DND-41 (cell line): ENCODE measurements around the gene ACSS1.
A peak's percentile ranks its signal among the peaks of the same experiment; 100 is the strongest.

Source experiments
- ATAC-seq: fragments of 200-7000 bp; cut with Tn5 transposase; 3 replicates; pipeline ENCODE4 v1.9.1; 2021; ENCODE audit warnings: low read depth; ENCODE audit not compliant: insufficient read depth
- DNase-seq: peaks from one replicate; pipeline ENCODE4 v3.0.0-alpha.2; 2020
- H2AFZ ChIP-seq: 2 replicates; pipeline ENCODE4 v1.6.0; 2012; ENCODE audit warnings: low read depth, low read length
- H3K27ac ChIP-seq: 2 replicates; pipeline ENCODE4 v1.5.1; 2012; ENCODE audit warnings: low read length, inconsistent platforms
- H3K27me3 ChIP-seq: fragments of 200-600 bp; sonication (generic); 2 replicates; pipeline ENCODE4 v1.6.0; 2012; ENCODE audit warnings: low read length, mild to moderate bottlenecking, inconsistent platforms; ENCODE audit not compliant: insufficient read depth, poor library complexity
- H3K36me3 ChIP-seq: 2 replicates; pipeline ENCODE4 v1.5.1; 2012; ENCODE audit warnings: low read length, inconsistent platforms; ENCODE audit not compliant: insufficient read depth
- H3K4me1 ChIP-seq: 2 replicates; pipeline ENCODE4 v1.5.1; 2012; ENCODE audit warnings: mild to moderate bottlenecking, low read length; ENCODE audit not compliant: insufficient read depth
- H3K4me2 ChIP-seq: 2 replicates; pipeline ENCODE4 v1.6.0; 2012; ENCODE audit warnings: mild to moderate bottlenecking, moderate library complexity, low read length, inconsistent platforms; ENCODE audit not compliant: insufficient read depth
- H3K4me3 ChIP-seq, 2 experiments: fragments of 200-600 bp in 1 of 2; shearing (Covaris generic) in 1 of 2; 2 replicates each; pipeline ENCODE4 v1.5.1; 2012 to 2016; ENCODE audit warnings: inconsistent platforms in 2 of 2, low read length in 2 of 2, mild to moderate bottlenecking in 2 of 2, low read depth in 1 of 2, moderate library complexity in 1 of 2
- H3K79me2 ChIP-seq: 2 replicates; pipeline ENCODE4 v1.6.0; 2012; ENCODE audit warnings: low read length, inconsistent platforms; ENCODE audit not compliant: insufficient read depth
- H3K9ac ChIP-seq: 2 replicates; pipeline ENCODE4 v1.6.0; 2012; ENCODE audit warnings: low read depth, mild to moderate bottlenecking, inconsistent platforms, low read length, moderate library complexity
- H3K9me3 ChIP-seq: 2 replicates; pipeline ENCODE4 v1.5.1; 2012; ENCODE audit warnings: low read length, moderate library complexity, mild to moderate bottlenecking, inconsistent platforms; ENCODE audit not compliant: insufficient read depth, severe bottlenecking
- H4K20me1 ChIP-seq: 2 replicates; pipeline ENCODE4 v1.6.0; 2012; ENCODE audit warnings: low read length; ENCODE audit not compliant: insufficient read depth
- EZH2 ChIP-seq: IDR thresholded peaks from 3 replicates; pipeline ENCODE4 v1.6.1; 2012; ENCODE audit warnings: borderline replicate concordance, low read depth, mild to moderate bottlenecking, moderate library complexity, low read length, inconsistent platforms; ENCODE audit not compliant: severe bottlenecking
- TF ChIP-seq, protein P1 (sequence below): IDR thresholded peaks from 2 replicates; pipeline ENCODE4 v1.5.1; 2012; ENCODE audit warnings: borderline replicate concordance, low read length, moderate library complexity, mild to moderate bottlenecking; ENCODE audit not compliant: poor library complexity, severe bottlenecking; ENCODE audit errors: extremely low read depth

ACSS1 gene

DNA sequence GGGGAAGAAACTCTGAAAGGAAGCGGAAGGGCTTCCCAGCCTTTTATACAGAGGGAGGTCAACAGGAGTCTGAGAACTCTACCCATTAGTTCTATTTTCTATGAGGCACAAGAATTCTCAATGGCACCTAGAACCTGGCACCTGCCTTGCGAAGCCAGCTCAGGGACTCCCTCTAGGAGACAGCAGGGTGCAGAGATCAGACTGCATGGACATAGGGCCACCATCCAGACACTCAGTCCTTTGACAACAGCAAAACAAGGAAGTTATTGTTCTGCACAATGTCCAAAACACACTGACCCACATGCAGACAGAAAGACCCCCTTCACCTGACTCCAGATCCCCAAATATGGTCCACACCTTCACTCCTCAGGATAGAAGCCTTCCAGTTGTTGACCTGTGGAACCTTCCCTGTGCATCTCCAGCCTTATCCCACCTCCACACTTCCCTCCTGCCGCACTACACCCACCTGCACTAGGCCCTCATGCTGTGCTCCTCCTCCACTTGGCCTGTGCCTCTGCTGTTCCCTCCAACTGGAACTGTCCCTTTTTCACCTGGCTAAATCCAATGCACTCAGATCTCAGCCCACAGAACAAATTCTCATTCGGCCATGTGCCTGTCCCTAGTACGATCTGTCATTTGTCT lies 27.8 kb downstream of the ACSS1 start:
- TF ChIP-seq EZH2: no peak
- TF ChIP-seq, protein P1, sequence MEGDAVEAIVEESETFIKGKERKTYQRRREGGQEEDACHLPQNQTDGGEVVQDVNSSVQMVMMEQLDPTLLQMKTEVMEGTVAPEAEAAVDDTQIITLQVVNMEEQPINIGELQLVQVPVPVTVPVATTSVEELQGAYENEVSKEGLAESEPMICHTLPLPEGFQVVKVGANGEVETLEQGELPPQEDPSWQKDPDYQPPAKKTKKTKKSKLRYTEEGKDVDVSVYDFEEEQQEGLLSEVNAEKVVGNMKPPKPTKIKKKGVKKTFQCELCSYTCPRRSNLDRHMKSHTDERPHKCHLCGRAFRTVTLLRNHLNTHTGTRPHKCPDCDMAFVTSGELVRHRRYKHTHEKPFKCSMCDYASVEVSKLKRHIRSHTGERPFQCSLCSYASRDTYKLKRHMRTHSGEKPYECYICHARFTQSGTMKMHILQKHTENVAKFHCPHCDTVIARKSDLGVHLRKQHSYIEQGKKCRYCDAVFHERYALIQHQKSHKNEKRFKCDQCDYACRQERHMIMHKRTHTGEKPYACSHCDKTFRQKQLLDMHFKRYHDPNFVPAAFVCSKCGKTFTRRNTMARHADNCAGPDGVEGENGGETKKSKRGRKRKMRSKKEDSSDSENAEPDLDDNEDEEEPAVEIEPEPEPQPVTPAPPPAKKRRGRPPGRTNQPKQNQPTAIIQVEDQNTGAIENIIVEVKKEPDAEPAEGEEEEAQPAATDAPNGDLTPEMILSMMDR: no peak

DNA sequence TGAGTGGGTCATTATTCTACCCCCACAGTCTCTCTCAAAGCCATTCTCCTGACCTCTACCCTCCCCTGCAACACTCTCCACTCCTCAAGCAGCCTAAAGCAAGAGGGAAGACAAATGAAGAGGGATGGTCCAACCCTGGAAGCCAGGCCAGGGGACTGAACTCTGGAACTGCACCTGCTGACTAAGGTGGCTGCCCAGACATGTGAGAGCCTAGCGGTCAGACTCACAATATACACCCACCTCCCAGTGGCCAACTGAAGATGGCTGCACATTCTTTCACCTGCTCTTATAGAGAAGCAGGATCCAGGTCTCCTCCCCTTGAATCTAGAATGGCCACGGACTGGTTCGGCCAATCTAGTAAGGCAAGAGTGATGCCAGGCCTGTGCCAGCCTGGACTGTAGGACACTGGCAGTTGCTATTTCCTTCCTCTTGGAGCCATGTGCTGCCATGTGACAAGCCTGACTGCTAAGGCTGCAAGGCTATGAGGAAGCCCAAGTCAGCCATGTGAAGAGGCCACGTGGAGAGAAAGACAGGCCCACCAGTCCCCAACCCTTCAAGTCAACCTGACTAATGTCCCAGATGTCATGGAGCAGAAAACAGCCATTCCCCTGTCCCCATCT lies 31.8 kb downstream of the ACSS1 start:
- peaks cover 79% of the 10 kb centered on the region for H3K36me3 ChIP-seq
- H3K9me3 ChIP-seq: no peaks in the 10 kb centered on the region
- H3K4me1 ChIP-seq: no peaks in the 10 kb centered on the region
- H3K79me2 ChIP-seq: peaks cover 41% of the 10 kb centered on the region
- peaks cover 27% of the 10 kb centered on the region; the same call in 1 of the 2 replicates for H4K20me1 ChIP-seq
- H3K27me3 ChIP-seq: no peaks in the 10 kb centered on the region
- no peak overlapping the region for H3K9ac ChIP-seq
- no peak overlapping the region for H3K4me3 ChIP-seq
- H3K27ac ChIP-seq: peak overlapping the region; percentile 33; the same call in 1 of the 2 replicates
- DNase-seq (no peak), ATAC-seq (no peak)
- no peak overlapping the region for H3K4me2 ChIP-seq
- no peak overlapping the region for H2AFZ ChIP-seq
- TF ChIP-seq EZH2: no peak
- TF ChIP-seq, protein P1: no peak

More for the DNA sequence above, 27.8 kb downstream of the ACSS1 start:
- ATAC-seq (no peak), DNase-seq (no peak)
- no peaks in the 10 kb centered on the region for H3K27me3 ChIP-seq
- peaks cover 53% of the 10 kb centered on the region for H3K36me3 ChIP-seq
- no peak overlapping the region for H2AFZ ChIP-seq
- H3K79me2 ChIP-seq: peaks cover 50% of the 10 kb centered on the region
- peaks cover 30% of the 10 kb centered on the region for H4K20me1 ChIP-seq
- H3K9me3 ChIP-seq: no peaks in the 10 kb centered on the region
- H3K27ac ChIP-seq: no peak overlapping the region
- no peak overlapping the region for H3K4me2 ChIP-seq
- H3K4me1 ChIP-seq: no peaks in the 10 kb centered on the region
- H3K9ac ChIP-seq: no peak overlapping the region
- H3K4me3 ChIP-seq: no peak overlapping the region

DNA sequence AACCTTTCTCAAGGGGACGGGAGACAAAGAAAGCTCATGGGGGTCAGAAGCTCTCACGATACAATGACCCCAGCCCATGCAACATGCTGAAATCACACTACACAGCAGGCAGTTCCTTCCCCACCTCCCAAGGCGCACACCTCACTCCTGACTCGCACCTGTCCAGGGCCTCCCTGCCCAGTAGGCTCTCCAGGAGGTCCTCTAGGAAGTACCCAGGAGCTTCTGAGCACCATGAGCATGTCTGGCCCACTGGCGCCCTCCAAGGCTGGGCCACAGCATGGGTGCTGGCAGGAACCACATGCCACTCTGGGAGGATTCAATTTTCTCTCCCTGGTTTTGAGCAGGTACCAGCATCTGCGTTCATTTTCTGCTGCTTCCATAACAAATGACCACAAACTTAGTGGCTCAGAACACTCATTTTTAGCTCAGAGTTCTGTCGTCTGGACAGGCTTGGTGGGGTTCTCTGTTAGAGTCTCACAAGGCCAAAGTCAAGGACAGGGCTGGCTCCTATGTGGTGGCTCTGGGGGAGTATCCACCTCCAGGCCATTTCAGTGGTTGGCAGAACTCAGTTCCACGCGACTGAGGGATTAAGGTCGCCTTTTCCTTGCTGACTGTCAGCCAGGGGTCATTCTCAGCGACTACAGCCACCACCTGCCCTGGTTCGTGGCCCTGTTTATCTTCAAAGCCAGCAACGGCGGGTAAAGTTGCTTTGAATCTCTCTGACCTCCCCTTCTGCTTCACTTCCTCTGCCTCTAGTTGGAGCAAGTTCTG lies 32.7 kb downstream of the ACSS1 start:
- DNase-seq: no peak

More for the DNA sequence above, 32.7 kb downstream of the ACSS1 start:
- Histone ChIP-seq H2AFZ (no peak overlapping the region), H3K27ac (peak overlapping the region; percentile 29), H3K9ac (no peak overlapping the region), H3K9me3 (no peaks in the 10 kb centered on the region), H3K27me3 (no peaks in the 10 kb centered on the region), H3K4me3 (no peak overlapping the region), H4K20me1 (peaks cover 28% of the 10 kb centered on the region), H3K4me1 (no peaks in the 10 kb centered on the region), H3K79me2 (peaks cover 35% of the 10 kb centered on the region), H3K4me2 (no peak overlapping the region), H3K36me3 (peaks cover 79% of the 10 kb centered on the region)
- ATAC-seq: no peak
- TF ChIP-seq EZH2: no peak
- TF ChIP-seq, protein P1: no peak
